OCI-LY3 (cell line): ENCODE measurements around the gene P2RY6.

ENCODE experiments used
- H2AFZ ChIP-seq: fragments of 200-600, 300-600 bp; shearing (Covaris generic); 2 replicates; pipeline ENCODE4 v1.6.0; 2014; ENCODE audit warnings: antibody characterized with exemption, low read depth, low read length
- H3K27ac ChIP-seq: fragments of 200-600, 300-600 bp; sonication (generic); 2 replicates; pipeline ENCODE4 v1.5.1; 2014; ENCODE audit warnings: mild to moderate bottlenecking, low read length, moderate library complexity, mixed read lengths
- H3K27me3 ChIP-seq: fragments of 200-600, 300-600 bp; sonication (generic); 2 replicates; pipeline ENCODE4 v1.6.1; 2014; ENCODE audit warnings: low read depth, low read length, mixed read lengths
- H3K36me3 ChIP-seq: fragments of 200-600, 300-600 bp; sonication (generic); replicated peaks from 2 replicates; pipeline ENCODE3; 2014; ENCODE audit warnings: low read depth, low read length, mixed read lengths
- H3K4me1 ChIP-seq: fragments of 300-600, 200-600 bp; sonication (generic); 2 replicates; pipeline ENCODE4 v1.6.1; 2014; ENCODE audit warnings: low read length, mixed read lengths
- H3K4me2 ChIP-seq: fragments of 200-600, 300-600 bp; sonication (generic); 2 replicates; pipeline ENCODE4 v1.6.1; 2014; ENCODE audit warnings: low read length, mixed read lengths
- H3K4me3 ChIP-seq: fragments of 300-600, 200-600 bp; sonication (generic); 2 replicates; pipeline ENCODE4 v1.5.1; 2014; ENCODE audit warnings: antibody characterized with exemption, mild to moderate bottlenecking, low read length, moderate library complexity
- H3K79me2 ChIP-seq: fragments of 300-600, 200-600 bp; shearing (Covaris generic); 2 replicates; pipeline ENCODE4 v1.6.1; 2014; ENCODE audit warnings: mild to moderate bottlenecking, low read length, mixed read lengths
- H3K9ac ChIP-seq: fragments of 300-600, 200-600 bp; shearing (Covaris generic); 2 replicates; pipeline ENCODE4 v1.6.0; 2014; ENCODE audit warnings: mild to moderate bottlenecking, low read length, moderate library complexity
- H3K9me3 ChIP-seq: fragments of 200-600, 300-600 bp; shearing (Covaris generic); 2 replicates; pipeline ENCODE4 v1.6.1; 2014; ENCODE audit warnings: low read length, mixed read lengths; ENCODE audit not compliant: insufficient read depth
- H4K20me1 ChIP-seq: fragments of 200-600, 300-600 bp; sonication (generic); 2 replicates; pipeline ENCODE4 v1.6.1; 2016; ENCODE audit warnings: low read length, mixed read lengths; ENCODE audit not compliant: insufficient read depth
- EZH2phosphoT487 ChIP-seq: fragments of 200-600 bp; shearing (Covaris generic); IDR thresholded peaks from 2 replicates; pipeline ENCODE4 v1.6.1; 2018; ENCODE audit warnings: antibody characterized with exemption, mixed run types, low read depth
- TF ChIP-seq, protein P1 (sequence below): fragments of 200-600, 300-600 bp; sonication (generic); IDR thresholded peaks from 2 replicates; pipeline ENCODE4 v1.5.1; 2014; ENCODE audit warnings: antibody characterized with exemption, low read length, low read depth

The P2RY6 gene

DNA sequence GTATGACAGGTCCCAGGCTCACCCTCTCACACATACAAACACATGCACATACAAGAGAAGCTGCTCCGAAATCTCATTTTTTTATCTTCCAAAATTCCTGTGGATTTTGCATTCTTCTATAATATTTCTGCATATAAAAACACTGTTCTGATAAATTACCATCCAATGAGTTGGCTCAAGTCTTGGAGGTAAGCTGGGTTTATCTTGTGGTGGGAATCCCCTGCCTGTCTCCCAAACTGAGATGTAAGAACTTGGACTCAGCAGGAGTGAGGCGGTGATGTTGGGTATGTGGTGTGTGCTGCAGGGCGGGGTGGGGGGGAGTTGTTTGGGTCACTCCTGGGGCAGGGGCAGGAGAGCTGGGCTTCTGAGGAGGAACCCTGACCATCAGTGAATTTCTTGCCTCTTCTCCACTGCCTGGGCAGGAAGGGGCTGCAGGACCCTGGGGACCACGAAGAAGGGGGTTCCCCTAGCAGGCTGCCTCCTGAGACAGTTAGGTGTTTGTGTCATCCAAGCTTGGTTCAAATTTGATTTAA is 6.8 kb upstream of the P2RY6 start:
- no peaks in the 10 kb centered on the region for H3K36me3 ChIP-seq
- H3K27ac ChIP-seq, result no peak overlapping the region
- no peaks in the 10 kb centered on the region for H3K9me3 ChIP-seq
- no peaks in the 10 kb centered on the region for H3K27me3 ChIP-seq
- no peak overlapping the region for H3K4me3 ChIP-seq
- H3K79me2 ChIP-seq, result peaks cover 16% of the 10 kb centered on the region
- peak overlapping the region; percentile 9; the same call in 1 of the 2 replicates for H3K4me2 ChIP-seq
- H3K4me1 ChIP-seq, result peaks cover 46% of the 10 kb centered on the region
- no peaks in the 10 kb centered on the region for H4K20me1 ChIP-seq
- TF ChIP-seq EZH2phosphoT487, result no peak
- TF ChIP-seq, protein P1, sequence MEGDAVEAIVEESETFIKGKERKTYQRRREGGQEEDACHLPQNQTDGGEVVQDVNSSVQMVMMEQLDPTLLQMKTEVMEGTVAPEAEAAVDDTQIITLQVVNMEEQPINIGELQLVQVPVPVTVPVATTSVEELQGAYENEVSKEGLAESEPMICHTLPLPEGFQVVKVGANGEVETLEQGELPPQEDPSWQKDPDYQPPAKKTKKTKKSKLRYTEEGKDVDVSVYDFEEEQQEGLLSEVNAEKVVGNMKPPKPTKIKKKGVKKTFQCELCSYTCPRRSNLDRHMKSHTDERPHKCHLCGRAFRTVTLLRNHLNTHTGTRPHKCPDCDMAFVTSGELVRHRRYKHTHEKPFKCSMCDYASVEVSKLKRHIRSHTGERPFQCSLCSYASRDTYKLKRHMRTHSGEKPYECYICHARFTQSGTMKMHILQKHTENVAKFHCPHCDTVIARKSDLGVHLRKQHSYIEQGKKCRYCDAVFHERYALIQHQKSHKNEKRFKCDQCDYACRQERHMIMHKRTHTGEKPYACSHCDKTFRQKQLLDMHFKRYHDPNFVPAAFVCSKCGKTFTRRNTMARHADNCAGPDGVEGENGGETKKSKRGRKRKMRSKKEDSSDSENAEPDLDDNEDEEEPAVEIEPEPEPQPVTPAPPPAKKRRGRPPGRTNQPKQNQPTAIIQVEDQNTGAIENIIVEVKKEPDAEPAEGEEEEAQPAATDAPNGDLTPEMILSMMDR, result no peak
- H3K9ac ChIP-seq, result no peak overlapping the region
- no peak overlapping the region for H2AFZ ChIP-seq

GRCh38 chr11:73265853-73266645 is 6.1 kb upstream of the P2RY6 start:
- Histone ChIP-seq H3K27ac (no peak overlapping the region), H3K36me3 (no peaks in the 10 kb centered on the region)

DNA sequence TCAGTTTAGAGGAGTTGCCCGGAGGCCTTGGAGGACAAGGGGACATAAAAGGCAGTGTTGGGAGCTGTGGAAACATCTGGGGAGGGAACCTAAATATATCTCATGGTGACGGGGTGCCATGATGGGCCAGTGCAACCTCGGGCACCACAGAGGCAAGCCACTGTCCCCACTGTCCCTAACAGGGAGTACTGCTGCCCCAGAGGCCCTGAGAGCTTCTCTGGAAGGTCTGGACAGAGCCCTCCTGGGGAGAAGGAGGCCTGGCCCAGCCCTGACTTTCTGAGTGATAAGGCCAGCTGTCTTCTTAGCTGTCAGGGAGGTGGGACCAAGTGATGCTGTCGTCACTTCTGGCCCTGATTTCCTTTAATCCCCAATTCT is 5.5 kb upstream of the P2RY6 start:
- Histone ChIP-seq H2AFZ (no peak overlapping the region), H3K79me2 (peaks cover 29% of the 10 kb centered on the region), H3K4me1 (peaks cover 57% of the 10 kb centered on the region), H4K20me1 (no peaks in the 10 kb centered on the region), H3K9ac (no peak overlapping the region), H3K9me3 (no peaks in the 10 kb centered on the region), H3K27ac (no peak overlapping the region), H3K4me2 (no peak overlapping the region), H3K27me3 (no peaks in the 10 kb centered on the region), H3K4me3 (no peak overlapping the region), H3K36me3 (no peaks in the 10 kb centered on the region)
- no peak for TF ChIP-seq EZH2phosphoT487
- TF ChIP-seq, protein P1, result no peak

More at GRCh38 chr11:73265853-73266645, 6.1 kb upstream of the P2RY6 start:
- peak overlapping the region; percentile 9; the same call in 1 of the 2 replicates for H3K4me2 ChIP-seq
- H3K4me3 ChIP-seq, result no peak overlapping the region
- no peaks in the 10 kb centered on the region for H3K9me3 ChIP-seq
- H3K79me2 ChIP-seq, result peaks cover 23% of the 10 kb centered on the region
- H3K27me3 ChIP-seq, result no peaks in the 10 kb centered on the region
- peaks cover 53% of the 10 kb centered on the region for H3K4me1 ChIP-seq
- no peaks in the 10 kb centered on the region for H4K20me1 ChIP-seq
- H3K9ac ChIP-seq, result no peak overlapping the region
- no peak overlapping the region for H2AFZ ChIP-seq
- TF ChIP-seq, protein P1, result no peak
- no peak for TF ChIP-seq EZH2phosphoT487

- Histone ChIP-seq H3K9me3 (no peaks in the 10 kb centered on the region), H3K4me3 (no peak overlapping the region), H3K36me3 (peaks cover under 1% of the 10 kb centered on the region), H3K79me2 (peaks cover 36% of the 10 kb centered on the region), H3K9ac (no peak overlapping the region; the same call in 1 of the 2 replicates), H2AFZ (no peak overlapping the region), H4K20me1 (no peaks in the 10 kb centered on the region), H3K4me2 (peak overlapping the region; percentile 89; the same call in 1 of the 2 replicates), H3K27me3 (no peaks in the 10 kb centered on the region), H3K4me1 (peaks cover 61% of the 10 kb centered on the region), H3K27ac (no peak overlapping the region)
- TF ChIP-seq, protein P1, result no peak
- no peak for TF ChIP-seq EZH2phosphoT487
These were observed 4.9 kb upstream of the P2RY6 start for GRCh38 chr11:73267122-73267846.
